Measurements from ENCODE around the gene PUM2. TPM values are rescaled to one million over a fixed set of nuclear protein-coding genes. Genes with fewer than 3 reads are reported as not detected.

The PUM2 gene
- total and polyA plus RNA-seq, 11 donors: 18.6 to 75.4 (median 58.5) TPM

GRCh38 chr2:20205069-20205468, 145.6 kb downstream of the PUM2 start:
- Histone ChIP-seq H3K27ac (no peak overlapping the region), H3K4me1 (no peaks in the 10 kb centered on the region), H3K36me3 (no peaks in the 10 kb centered on the region), H3K9me3 (no peaks in the 10 kb centered on the region), H3K4me3 (no peak overlapping the region), H3K27me3 (no peaks in the 10 kb centered on the region)
- TF ChIP-seq, protein P1, sequence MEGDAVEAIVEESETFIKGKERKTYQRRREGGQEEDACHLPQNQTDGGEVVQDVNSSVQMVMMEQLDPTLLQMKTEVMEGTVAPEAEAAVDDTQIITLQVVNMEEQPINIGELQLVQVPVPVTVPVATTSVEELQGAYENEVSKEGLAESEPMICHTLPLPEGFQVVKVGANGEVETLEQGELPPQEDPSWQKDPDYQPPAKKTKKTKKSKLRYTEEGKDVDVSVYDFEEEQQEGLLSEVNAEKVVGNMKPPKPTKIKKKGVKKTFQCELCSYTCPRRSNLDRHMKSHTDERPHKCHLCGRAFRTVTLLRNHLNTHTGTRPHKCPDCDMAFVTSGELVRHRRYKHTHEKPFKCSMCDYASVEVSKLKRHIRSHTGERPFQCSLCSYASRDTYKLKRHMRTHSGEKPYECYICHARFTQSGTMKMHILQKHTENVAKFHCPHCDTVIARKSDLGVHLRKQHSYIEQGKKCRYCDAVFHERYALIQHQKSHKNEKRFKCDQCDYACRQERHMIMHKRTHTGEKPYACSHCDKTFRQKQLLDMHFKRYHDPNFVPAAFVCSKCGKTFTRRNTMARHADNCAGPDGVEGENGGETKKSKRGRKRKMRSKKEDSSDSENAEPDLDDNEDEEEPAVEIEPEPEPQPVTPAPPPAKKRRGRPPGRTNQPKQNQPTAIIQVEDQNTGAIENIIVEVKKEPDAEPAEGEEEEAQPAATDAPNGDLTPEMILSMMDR (IDR thresholded peaks at IDR 0.05): no peak
- no peak for TF ChIP-seq POLR2A (IDR thresholded peaks at IDR 0.05)
- no peak for DNase-seq
- 82 to 97% (median 89%) methylated on average over 6 to 7 of the region's 7 CpGs for WGBS, 4 donors
- intact Hi-C loops (cut with DNase I): no loop called here
- no peak for ATAC-seq

DNA sequence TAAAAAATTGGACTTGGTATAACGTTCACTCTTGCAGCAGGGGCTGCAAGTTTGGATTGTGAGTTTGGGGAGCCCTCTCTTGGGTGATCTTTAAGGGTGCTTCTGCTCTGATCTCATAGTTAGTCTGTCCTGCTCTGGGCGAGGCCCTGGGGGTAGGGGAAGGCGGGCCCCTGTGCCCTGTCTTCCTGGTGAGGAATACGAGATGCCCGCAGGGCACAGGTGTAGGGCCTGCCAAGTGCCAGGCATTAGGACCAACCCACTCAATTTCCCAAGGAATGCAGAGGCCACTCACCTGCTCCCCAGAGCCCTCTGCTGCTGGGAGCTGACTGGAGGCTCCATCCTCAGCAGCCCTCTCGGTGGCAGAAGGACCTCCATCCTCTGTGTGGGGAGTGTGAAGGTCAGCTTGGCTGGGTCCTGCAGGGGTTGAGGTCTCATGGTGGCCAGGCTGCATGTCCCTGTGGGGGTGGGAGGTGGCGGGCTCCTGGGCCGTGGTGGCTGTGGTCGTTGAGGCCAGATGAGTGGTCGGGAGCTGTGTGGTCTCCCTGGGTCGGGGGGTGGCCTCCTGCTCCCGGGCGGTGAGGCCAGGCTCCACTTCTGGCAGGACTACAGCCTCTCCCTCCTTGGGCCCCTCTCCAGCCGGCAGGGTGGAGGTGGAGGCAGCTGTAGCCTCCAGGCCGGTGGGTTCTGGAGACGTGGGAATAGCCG, 147.0 kb downstream of the PUM2 start:
- no peak for TF ChIP-seq POLR2A (IDR thresholded peaks at IDR 0.05)
- TF ChIP-seq, protein P1 (IDR thresholded peaks at IDR 0.05): no peak
- Histone ChIP-seq H3K36me3 (no peaks in the 10 kb centered on the region), H3K27me3 (no peaks in the 10 kb centered on the region), H3K4me1 (no peaks in the 10 kb centered on the region), H3K9me3 (no peaks in the 10 kb centered on the region), H3K27ac (no peak overlapping the region), H3K4me3 (no peak overlapping the region)
- intact Hi-C loops (cut with DNase I): no loop called here
- no peak for ATAC-seq
- no peak for DNase-seq
- 84 to 93% (median 89%) methylated on average over 9 to 17 of the region's 17 CpGs for WGBS, 4 donors

DNA sequence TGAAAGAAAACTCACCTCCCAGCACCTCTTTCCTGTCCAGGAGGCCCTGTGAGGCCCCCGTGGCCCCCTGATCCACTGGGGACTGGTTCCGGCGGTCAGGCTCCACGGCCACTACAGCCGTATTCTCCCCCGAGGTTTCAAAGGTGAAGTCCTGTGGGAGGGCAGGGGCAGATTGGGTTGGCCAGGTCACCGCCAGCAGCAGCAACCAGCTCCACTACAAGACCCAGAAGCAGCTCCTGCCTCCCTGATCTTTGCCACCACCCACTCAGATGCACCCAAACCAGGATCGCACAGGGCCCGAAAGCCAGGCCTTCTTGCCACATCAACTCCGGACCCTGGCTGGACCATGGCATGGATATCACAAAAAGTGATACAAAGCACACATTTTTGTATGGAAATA, 147.6 kb downstream of the PUM2 start:
- no peaks in the 10 kb centered on the region for H3K36me3 ChIP-seq
- no peak for TF ChIP-seq POLR2A (IDR thresholded peaks at IDR 0.05)
- TF ChIP-seq, protein P1 (IDR thresholded peaks at IDR 0.05): no peak
- 90 to 95% (median 94%) methylated on average over 8 to 10 of the region's 10 CpGs for WGBS, 4 donors
- H3K4me1 ChIP-seq: no peaks in the 10 kb centered on the region
- ATAC-seq (no peak), DNase-seq (no peak)
- H3K27ac ChIP-seq: no peak overlapping the region
- intact Hi-C loops (cut with DNase I): no loop called here
- H3K4me3 ChIP-seq: no peak overlapping the region
- H3K27me3 ChIP-seq: no peaks in the 10 kb centered on the region
- H3K9me3 ChIP-seq: no peaks in the 10 kb centered on the region

DNA sequence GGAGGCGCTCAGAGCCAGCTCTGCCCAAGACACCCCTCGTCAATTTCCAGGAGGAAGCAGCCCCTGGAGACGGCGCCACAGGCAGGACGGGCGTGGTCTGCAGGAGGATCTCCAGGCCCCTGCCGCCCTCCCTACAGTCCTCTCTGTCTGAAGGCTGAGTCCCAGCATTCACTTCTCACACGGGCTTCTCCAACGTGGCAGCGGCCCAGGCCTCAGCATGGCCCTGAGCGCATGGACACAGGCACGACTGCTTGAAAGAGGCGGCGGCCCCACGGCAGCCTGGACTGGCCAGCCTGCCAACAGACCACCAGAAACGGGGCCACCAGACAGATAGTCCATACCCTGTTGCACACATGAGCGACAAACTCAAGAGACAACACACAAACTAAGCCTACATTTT, 149.0 kb downstream of the PUM2 start:
- H3K27me3 ChIP-seq: no peaks in the 10 kb centered on the region
- H3K27ac ChIP-seq: no peak overlapping the region
- no peak for ATAC-seq
- H3K4me3 ChIP-seq: no peak overlapping the region
- no peaks in the 10 kb centered on the region for H3K36me3 ChIP-seq
- no peaks in the 10 kb centered on the region for H3K9me3 ChIP-seq
- no peaks in the 10 kb centered on the region for H3K4me1 ChIP-seq
- intact Hi-C loops (cut with DNase I): no loop called here
- 78 to 97% (median 88%) methylated on average over 8 to 17 of the region's 17 CpGs for WGBS, 4 donors
- no peak for DNase-seq
- no peak for TF ChIP-seq POLR2A (IDR thresholded peaks at IDR 0.05)
- TF ChIP-seq, protein P1 (IDR thresholded peaks at IDR 0.05): no peak
